Measurements from ENCODE around the gene MRTFB.

- TF ChIP-seq CTCF (IDR thresholded peaks at IDR 0.05; ENCODE audit: low read length) (no peak), EZH2phosphoT487 (IDR thresholded peaks at IDR 0.05; ENCODE audit: low read length) (no peak), EZH2 (optimal IDR thresholded peaks at IDR 0.05; ENCODE audit: low read depth, low read length) (no peak)
Measured at GRCh38 chr16:14086477-14086876, 15.4 kb downstream of the MRTFB start.
